SU-DHL-6 (cell line): ENCODE data around the gene OR2Y1.

Experiments used
- EZH2phosphoT487 ChIP-seq: fragments of 200-600 bp; sonication (generic), shearing (Covaris generic); conservative IDR thresholded peaks from 2 replicates; pipeline ENCODE4 v1.6.1; 2018; ENCODE audit warnings: mild to moderate bottlenecking, antibody characterized with exemption, low read length, moderate library complexity, mixed read lengths
- TF ChIP-seq, protein P1 (sequence below): fragments of 200-600 bp; sonication (generic); IDR thresholded peaks from one replicate; pipeline ENCODE4 v1.5.1; 2017; ENCODE audit warnings: antibody characterized with exemption, mild to moderate bottlenecking, low read length, moderate library complexity; ENCODE audit not compliant: insufficient read depth, poor library complexity, severe bottlenecking

DNA sequence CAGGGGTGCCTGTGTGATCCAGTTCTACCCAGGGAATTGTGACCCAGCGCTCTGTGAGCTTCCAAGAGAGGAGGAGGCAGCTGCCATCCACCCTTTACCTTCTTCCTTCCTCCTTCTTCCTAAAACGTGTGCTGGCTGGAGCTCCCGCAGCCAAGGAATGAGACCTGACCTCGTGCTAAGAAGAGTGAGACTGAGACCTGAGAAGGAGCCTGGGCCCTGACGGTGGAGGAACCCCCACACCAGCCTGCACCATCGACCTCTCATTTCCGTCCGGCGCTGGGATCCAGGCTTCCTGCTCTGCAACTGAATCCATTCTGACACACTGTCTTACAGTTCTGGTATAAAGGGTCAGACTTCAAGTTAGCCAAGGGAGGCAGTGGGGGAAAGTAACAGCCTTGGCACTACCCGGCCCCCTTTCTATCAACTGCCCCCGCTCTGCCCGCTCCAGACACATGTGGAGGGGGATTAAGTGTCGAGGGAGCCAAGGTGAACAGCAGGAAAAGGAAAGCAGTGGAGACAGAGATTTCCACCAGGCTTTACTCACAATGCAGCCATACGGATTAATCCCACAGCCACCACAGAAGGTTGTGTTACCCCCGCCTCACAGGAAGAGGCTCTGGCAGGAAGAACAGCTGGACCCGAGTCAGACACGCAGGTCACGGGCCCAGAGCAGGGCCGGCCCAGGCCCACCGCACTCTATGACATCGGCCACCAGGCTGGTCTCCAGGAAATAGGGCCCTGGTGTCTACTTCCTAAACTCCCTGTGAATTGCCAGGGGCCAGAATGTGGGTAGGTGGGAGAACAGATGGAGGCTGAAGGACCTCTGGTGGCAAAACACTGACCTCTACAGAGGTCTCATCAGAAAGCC is 46.9 kb upstream of the OR2Y1 start:
- TF ChIP-seq, protein P1, sequence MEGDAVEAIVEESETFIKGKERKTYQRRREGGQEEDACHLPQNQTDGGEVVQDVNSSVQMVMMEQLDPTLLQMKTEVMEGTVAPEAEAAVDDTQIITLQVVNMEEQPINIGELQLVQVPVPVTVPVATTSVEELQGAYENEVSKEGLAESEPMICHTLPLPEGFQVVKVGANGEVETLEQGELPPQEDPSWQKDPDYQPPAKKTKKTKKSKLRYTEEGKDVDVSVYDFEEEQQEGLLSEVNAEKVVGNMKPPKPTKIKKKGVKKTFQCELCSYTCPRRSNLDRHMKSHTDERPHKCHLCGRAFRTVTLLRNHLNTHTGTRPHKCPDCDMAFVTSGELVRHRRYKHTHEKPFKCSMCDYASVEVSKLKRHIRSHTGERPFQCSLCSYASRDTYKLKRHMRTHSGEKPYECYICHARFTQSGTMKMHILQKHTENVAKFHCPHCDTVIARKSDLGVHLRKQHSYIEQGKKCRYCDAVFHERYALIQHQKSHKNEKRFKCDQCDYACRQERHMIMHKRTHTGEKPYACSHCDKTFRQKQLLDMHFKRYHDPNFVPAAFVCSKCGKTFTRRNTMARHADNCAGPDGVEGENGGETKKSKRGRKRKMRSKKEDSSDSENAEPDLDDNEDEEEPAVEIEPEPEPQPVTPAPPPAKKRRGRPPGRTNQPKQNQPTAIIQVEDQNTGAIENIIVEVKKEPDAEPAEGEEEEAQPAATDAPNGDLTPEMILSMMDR = no peak
- no peak for TF ChIP-seq EZH2phosphoT487
